ENCODE results near the gene FMN2. TPM values are rescaled to one million over a fixed set of nuclear protein-coding genes. Genes with fewer than 3 reads are reported as not detected.

FMN2 gene
- total RNA-seq, 1 experiment from 2014 or later, result 0.59 TPM

- TF ChIP-seq CTCF (conservative IDR thresholded peaks at IDR 0.05), result no peak
- no peaks in the 10 kb centered on the region for H3K79me2 ChIP-seq (ENCODE audit: insufficient read depth, low read length)
- H3K4me1 Mint-ChIP-seq, result peaks cover 0 to 3% of the 10 kb centered on the region in 2 experiments; a peak in 1 of 4 replicates
Measured at GRCh38 chr1:240084749-240085148, 6.9 kb upstream of the FMN2 start.

More at GRCh38 chr1:240084749-240085148, 6.9 kb upstream of the FMN2 start:
- Histone ChIP-seq H2BK15ac (ENCODE audit: low read depth, low read length) (no peak overlapping the region), H2AFZ (ENCODE audit: low read length) (no peak overlapping the region), H2BK120ac (ENCODE audit: low read depth, low read length, poor library complexity, severe bottlenecking) (no peak overlapping the region), H2BK5ac (ENCODE audit: insufficient read length, low read length) (no peak overlapping the region), H3K18ac (ENCODE audit: insufficient read length, low read depth, low read length) (no peak overlapping the region), H3K23me2 (ENCODE audit: insufficient read length, low read depth, low read length, poor library complexity, severe bottlenecking) (no peaks in the 10 kb centered on the region), H3K79me1 (ENCODE audit: insufficient read depth, low read depth, low read length, poor library complexity, severe bottlenecking) (no peaks in the 10 kb centered on the region), H3K56ac (ENCODE audit: insufficient read length, low read depth, low read length) (no peak overlapping the region), H3K9me3 (ENCODE audit: control insufficient read depth, low read depth, low read length) (no peaks in the 10 kb centered on the region), H2AK5ac (ENCODE audit: insufficient read length, low read length) (no peak overlapping the region), H3K9ac (ENCODE audit: extremely low read depth, insufficient read length, low read length) (no peak overlapping the region), H2BK20ac (ENCODE audit: low read depth, low read length, poor library complexity, severe bottlenecking) (no peak overlapping the region), H3K27me3 (ENCODE audit: insufficient read depth, low read length) (no peaks in the 10 kb centered on the region), H2BK12ac (ENCODE audit: insufficient read length, low read depth, low read length) (no peak overlapping the region), H4K91ac (ENCODE audit: insufficient read length, low read depth, low read length) (no peak overlapping the region), H3K23ac (ENCODE audit: insufficient read length, low read depth, low read length) (no peak overlapping the region), H3K4me2 (ENCODE audit: insufficient read depth, insufficient read length, low read length) (no peak overlapping the region), H4K8ac (replicated peaks; ENCODE audit: insufficient read length, low read depth, low read length) (no peak overlapping the region), H3K4me1 (ENCODE audit: insufficient read depth, low read length) (no peaks in the 10 kb centered on the region), H4K5ac (ENCODE audit: insufficient read length, low read depth, low read length) (no peak overlapping the region), H3T11ph (ENCODE audit: low read length) (no peak overlapping the region), H3K27ac (ENCODE audit: insufficient read length, low read depth, low read length) (no peak overlapping the region), H4K20me1 (ENCODE audit: control insufficient read depth, insufficient read depth, insufficient read length) (no peaks in the 10 kb centered on the region), H3K4ac (ENCODE audit: low read depth, low read length) (no peak overlapping the region), H3K14ac (ENCODE audit: insufficient read depth, low read length) (no peak overlapping the region)
- H3K4me3 Mint-ChIP-seq, result no peak overlapping the region
- peaks cover 18% of the 10 kb centered on the region for H3K27me3 Mint-ChIP-seq (ENCODE audit: low read depth)
- WGBS (ENCODE audit: extremely low coverage, insufficient read length, low lambda C conversion rate), result no CpG with 5 or more reads among the region's 8 CpGs
- peaks cover 0 to 4% (median under 1%) of the 10 kb centered on the region in 3 experiments; a peak in 2 of 7 replicates for H3K36me3 Mint-ChIP-seq (ENCODE audit: insufficient read depth in 1 of 3, low read depth in 3 of 3)
- no peak overlapping the region for H3K27ac Mint-ChIP-seq
- H3K9me3 Mint-ChIP-seq, result peaks cover 0 to 3% of the 10 kb centered on the region in 2 experiments; a peak in 3 of 5 replicates
- DNase-seq, result no peak
